Right forelimb (tissue), 1 donor: ENCODE measurements around the gene PNPLA1.
A peak's percentile ranks its signal among the peaks of the same experiment; 100 is the strongest.

Source experiments
- DNase-seq: peaks from one replicate; pipeline ENCODE4 v3.0.0-alpha.2; 2018

The PNPLA1 gene

GRCh38 chr6:36289281-36289878 is 19.5 kb downstream of the PNPLA1 start:
- DNase-seq, result no peak

GRCh38 chr6:36290668-36291620 is 21.1 kb downstream of the PNPLA1 start:
- DNase-seq, result no peak

GRCh38 chr6:36292170-36292569 is 22.3 kb downstream of the PNPLA1 start:
- DNase-seq, result no peak

DNA sequence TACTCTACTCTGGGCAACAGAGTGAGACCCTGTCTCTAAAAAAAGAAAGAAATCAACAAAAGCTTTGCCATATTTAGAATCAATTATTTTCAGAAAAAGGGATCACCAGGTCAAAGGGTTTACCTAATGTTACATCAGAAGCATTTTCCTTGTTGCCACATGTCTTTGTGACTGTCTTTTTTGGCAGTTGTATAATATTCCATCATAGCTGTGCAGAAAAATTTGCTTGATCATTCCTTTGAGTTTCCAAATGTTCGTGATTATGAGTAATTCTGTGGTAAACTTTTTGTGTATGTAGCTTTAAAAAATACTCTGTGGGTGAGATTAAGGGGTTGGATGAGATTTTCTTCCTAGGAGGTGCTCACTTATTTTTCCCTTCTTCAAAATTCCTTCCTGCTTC is 26.4 kb downstream of the PNPLA1 start:
- no peak for DNase-seq

- DNase-seq, result no peak
These were observed 27.2 kb downstream of the PNPLA1 start for GRCh38 chr6:36297051-36297450.

- DNase-seq, result no peak
These were observed 27.7 kb downstream of the PNPLA1 start for GRCh38 chr6:36297511-36297910.

DNA sequence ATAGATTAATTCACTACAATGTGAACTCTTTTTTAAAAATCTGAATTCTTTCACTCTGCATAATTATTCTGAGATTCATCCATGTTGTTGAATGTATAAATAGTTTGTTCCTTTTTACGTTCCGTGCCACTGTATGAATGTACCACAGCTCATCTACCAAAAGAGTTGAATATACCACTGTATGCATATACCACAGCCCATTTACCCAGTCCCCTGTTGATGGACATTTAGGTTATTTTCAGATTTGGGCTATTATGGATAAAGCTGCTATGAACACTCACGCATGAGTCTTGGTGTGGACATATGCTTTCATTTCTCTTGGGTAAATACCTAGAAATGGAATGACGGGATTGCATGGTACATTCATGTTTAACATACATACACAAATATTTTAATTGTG is 28.2 kb downstream of the PNPLA1 start:
- no peak for DNase-seq

DNA sequence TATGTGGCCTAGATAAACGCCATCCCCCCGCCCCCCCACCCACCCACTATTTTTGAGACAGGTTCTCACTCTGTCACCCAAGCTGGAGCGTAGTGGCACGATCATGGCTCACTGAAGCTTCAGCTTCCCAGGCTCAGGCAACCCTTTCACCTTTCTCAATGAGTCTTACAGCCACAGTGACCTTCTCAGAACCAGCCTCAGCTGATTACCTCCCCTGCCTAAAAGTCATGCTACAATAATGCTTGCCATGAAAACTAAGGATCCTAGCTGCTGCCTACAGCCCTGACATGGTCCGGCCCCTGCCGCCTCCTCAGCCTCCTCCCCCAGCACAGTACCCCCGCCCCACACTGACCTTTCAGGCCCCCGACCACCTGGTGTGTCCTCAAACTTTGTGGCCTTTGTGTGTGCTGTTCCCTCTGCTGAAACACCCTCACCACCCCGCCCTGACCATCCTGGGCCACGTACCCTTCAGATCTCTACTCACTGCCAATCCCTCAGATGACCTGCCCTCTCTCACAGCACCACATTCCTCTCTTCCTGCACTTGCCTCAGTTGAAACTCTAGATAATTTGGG is 31.3 kb downstream of the PNPLA1 start:
- no peak for DNase-seq

- DNase-seq, result no peak
These were observed 31.9 kb downstream of the PNPLA1 start for GRCh38 chr6:36301781-36302180.

DNA sequence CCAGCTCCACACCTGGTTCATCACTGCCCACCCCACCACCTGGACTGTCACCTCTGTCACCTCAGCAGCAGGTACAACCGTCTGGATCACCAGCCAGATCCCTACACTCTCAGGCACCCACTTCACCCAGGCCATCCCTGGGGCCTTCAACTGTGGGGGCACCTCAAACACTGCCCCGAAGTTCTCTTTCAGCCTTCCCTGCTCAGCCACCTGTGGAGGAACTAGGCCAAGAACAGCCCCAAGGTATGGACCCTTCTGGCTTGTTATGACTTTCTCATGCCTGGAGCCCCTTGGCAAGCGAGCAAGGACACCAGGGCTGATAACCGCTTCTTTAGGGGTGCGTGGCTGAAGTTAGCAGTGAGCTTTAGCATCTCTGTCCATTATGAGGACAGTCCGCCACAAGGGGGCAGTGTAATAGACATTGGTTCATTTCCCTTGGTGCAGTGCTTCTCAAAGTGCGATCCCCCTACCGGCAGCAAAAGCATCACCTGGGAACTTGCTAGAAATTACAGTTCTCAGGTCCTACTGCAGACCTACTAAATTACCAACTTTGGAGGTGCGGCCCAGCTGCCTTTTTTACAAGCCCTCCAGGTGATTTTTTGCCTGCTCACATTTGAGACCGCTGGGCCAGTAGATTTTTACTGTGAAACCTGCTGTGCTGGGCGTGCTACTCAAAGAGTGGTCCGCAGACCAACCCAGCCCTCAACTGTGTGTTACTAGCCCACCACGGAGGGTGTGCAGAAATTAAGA is 32.5 kb downstream of the PNPLA1 start:
- peak; percentile 88 for DNase-seq

DNA sequence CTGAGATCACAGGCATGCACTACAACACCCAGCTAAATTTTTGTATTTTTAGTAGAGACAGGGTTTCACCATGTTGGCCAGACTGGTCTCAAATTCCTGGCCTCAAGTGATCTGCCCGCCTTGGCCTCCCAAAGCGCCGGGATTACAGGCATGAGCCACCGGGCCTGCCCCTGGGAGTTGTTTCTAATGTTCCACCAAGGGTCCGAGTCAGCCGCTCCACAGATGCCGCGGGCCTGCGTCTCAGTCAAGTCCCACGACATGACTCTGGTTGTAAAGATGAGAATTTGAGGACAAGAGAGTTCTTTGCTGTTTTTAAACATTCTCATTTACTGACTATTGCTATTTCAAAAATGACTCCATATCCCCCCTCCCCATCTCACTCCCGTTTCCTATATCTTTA is 36.0 kb downstream of the PNPLA1 start:
- DNase-seq, result no peak

DNA sequence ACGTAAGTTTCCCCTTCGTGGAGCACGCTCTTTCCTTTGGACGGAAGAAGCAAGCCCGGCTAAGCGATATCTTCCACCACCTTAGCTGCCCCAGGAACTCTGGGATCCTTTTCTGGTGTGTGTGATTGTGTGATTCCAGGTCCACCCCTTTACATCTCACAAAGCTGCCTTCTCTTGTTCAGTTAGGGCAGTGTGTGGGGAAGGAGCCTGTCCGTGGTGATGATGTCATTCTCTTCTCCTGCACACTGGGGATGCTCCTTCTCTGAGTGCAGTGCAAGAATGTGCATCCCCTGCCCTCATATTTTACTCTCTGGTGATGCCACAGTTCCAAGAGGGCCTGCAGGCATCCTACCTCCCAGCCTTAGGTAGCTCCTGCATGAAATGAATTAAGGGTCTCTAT is 36.5 kb downstream of the PNPLA1 start:
- DNase-seq, result no peak

- DNase-seq, result no peak
These were observed 38.7 kb downstream of the PNPLA1 start for GRCh38 chr6:36308514-36308913.

GRCh38 chr6:36309203-36309602 is 39.3 kb downstream of the PNPLA1 start:
- DNase-seq, result no peak

DNA sequence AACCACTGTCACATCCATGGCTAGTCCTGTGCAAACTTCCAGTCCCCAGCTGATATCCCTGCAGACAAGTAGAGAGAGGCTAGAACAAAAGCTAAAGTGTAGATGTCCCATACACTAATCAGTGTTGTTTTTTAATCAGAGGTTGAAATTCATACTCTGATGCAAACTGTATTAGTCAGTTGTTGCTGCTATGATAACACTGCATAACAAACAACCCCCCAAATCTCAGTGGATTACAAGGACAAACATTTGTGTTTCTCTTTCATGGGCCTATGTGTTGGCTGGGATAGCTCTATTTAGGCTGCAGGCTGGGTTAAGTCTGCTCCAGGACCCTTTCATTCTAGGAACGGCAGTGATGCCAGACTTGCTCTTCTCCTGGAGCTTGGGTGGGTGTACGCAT is 40.0 kb downstream of the PNPLA1 start:
- no peak for DNase-seq

DNA sequence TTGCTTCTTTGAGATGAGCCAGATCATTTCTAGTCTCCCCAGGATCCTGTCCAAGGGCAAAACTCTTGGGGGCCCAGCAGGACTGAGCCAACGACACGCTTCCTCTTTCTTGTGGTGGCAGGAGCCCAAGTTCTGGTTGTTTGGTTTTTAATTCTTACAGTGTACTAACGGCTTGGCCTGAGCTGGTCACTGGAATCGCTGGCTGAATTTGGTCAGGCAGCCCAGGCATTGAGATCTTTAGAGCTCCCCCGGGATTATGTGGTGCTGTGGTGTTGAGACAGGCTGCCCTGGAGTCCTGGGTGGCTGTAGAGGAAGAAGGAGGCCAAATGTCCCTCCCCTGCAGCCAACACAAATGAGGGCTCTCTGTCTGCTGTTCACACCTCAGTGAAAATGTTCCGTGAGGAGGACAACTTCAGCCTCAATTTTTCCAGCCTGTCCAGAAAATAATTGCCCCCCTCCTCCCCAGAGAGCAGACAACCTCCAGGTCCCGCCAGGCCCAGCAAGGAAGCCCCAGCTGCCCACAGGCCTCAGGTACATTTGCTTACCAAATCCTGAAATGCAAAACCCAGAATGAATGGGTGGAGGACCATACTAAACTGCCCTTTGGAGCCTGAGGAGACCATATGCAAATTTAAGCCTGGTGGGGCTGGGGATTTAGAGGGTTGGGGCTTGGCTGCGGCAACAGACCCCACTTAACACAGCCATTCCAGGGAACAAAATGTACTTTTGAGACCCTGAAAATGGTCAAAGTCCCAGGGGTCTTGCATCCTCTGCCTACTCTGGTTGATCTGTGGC is 43.2 kb downstream of the PNPLA1 start:
- no peak for DNase-seq

DNA sequence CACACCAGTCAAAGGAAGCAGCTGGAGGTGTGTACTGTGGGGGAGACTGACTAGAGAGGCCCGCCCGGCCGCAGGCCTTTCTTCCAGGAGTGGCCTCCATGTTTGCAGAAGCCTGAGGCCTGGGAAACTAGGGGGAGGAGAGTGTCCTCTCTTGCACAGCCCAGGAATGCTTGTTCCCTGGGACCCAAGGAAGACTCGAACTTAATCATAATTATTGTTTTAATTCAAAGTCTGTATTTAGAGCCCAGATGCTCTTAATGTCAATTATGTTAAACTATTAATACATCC is 43.7 kb downstream of the PNPLA1 start:
- DNase-seq, result no peak

DNA sequence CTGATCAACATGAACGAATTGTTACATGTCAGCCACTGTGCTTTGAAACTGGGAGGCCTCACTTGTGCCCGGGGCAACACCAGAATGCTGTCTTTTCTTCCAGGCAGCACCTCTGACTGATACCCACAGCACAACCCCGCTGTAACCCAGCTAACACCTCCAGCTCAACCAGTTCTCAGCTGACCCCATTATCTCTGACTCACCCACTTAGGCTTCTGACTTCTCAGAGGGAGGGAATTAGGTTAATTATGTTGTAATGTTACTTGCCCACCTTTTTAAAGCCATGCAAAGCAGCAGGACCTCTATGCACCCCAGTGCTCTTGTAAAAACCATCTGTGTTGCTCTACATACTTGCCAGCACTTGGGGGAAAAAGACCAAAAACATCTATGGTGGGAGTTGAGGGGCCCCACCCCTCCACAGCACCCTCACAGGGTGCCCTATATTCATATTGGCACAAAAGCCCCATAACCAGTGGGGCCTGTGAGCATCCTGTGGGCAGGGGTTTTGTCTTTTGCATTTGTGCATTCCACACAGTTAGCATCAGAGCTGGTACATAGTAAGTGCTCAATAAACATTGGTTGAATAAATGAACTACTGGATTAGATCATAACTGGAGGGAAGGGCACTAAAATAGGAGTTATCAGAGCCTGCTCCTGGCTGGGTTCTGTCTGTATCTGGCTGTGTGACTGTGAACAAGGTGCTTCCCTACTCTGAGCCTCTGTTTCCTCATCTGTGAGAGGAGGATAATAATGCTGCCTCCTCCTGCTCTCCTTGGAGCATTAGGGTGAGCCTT is 44.6 kb downstream of the PNPLA1 start:
- no peak for DNase-seq

- DNase-seq, result no peak
These were observed 46.1 kb downstream of the PNPLA1 start for GRCh38 chr6:36315921-36316320.

- no peak for DNase-seq
These were observed 47.8 kb downstream of the PNPLA1 start for GRCh38 chr6:36317623-36318022.

DNA sequence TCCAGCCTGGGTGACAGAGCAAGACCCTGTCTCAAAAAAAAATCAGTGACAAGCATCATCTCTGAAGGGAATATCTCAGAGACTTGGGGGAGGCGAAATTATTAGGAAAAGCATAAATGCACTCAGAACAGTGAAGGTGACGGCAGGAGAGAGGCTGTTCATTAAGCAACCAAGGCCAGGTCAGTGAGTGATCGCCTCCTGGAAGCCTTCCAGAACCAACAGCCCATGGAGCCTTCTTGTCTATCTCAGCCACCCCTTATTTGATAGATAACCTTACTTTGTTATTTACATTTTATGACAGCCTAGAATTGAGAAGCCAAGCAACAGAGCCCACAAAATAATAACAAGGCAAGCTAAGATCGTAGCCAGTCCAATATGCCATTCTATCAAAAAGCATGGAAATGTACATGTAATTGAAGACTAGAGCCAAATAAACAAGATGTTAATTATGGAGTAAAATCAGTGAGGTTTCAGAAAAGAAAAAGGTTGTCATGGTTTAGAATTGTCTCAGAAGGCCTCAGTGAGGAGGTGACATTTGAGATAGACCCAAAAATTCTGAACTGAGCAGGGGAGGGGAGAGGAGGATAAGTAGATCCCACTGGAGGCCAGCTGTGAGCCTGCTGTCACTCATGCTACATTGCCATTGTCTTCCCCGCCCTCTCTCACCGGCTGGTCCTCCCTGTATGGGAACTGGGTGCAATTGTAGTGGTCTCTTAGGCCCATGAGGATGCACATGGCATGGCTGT is 49.0 kb downstream of the PNPLA1 start:
- DNase-seq, result peak; percentile 24
